Sciatic nerve (tissue), 2 donors: Measurements from ENCODE around the gene DBNDD2. TPM values are rescaled to one million over a fixed set of nuclear protein-coding genes. Genes with fewer than 3 reads are reported as not detected.

Experiments
- ATAC-seq: fragments of 200-7000 bp; cut with Tn5 transposase; one replicate; pipeline ENCODE4 v1.9.1; 2020; ENCODE audit warnings: mild to moderate bottlenecking, moderate library complexity
- DNase-seq: peaks from one replicate; pipeline ENCODE4 v3.0.0-alpha.2; 2020; ENCODE audit warnings: low spot score
- intact Hi-C: fragments of 100-400 bp; cut with DNase I; formaldehyde crosslinking; loops from one replicate; pipeline ENCODE4 v1.14.2; 2022
- total RNA-seq: library from RNA; stranded (reverse); fragmentation: NEBNext Ultra II Directional; extraction: Animal tissue kit (Norgen Biotek cat#: 25700); gene quantifications from one replicate; pipeline ENCODE4 v1.2.1, GENCODE V29; 2021
- donor health status: DM: no; HTN: no; CAD: no.
- donor health status: DM: no; HTN: no; CAD: no.

DBNDD2 gene
- total RNA-seq, 1 donor from 2014 or later: 49.0 TPM

GRCh38 chr20:45410887-45411286 is 2.8 kb downstream of the DBNDD2 start:
- intact Hi-C loops: no loop called here
- ATAC-seq (no peak), DNase-seq (no peak)

GRCh38 chr20:45412653-45413052 is 4.6 kb downstream of the DBNDD2 start:
- intact Hi-C loops: no loop called here
- DNase-seq (no peak), ATAC-seq (no peak)

GRCh38 chr20:45413479-45413878 is 5.4 kb downstream of the DBNDD2 start:
- DNase-seq (no peak), ATAC-seq (no peak)
- intact Hi-C loops: no loop called here

- intact Hi-C loops: no loop called here
- ATAC-seq: peak; percentile 97
- peak; percentile 89 for DNase-seq
Measured at GRCh38 chr20:45415822-45416637, 7.9 kb downstream of the DBNDD2 start, which contains the start of gene PIGT. Gene PIGT, plus strand, starts transcription at chr20:45416141. Its CDS starts 16 bp downstream, at chr20:45416157.

GRCh38 chr20:45416917-45417316 is 8.8 kb downstream of the DBNDD2 start:
- intact Hi-C loops: no loop called here
- DNase-seq (no peak), ATAC-seq (no peak)

- ATAC-seq (peak; percentile 73), DNase-seq (no peak)
- intact Hi-C loops: no loop called here
Measured at GRCh38 chr20:45419188-45420091, 11.4 kb downstream of the DBNDD2 start.

- no peak for DNase-seq
- ATAC-seq: no peak
- intact Hi-C loops: no loop called here
Measured at GRCh38 chr20:45420125-45420524, 12.0 kb downstream of the DBNDD2 start.

GRCh38 chr20:45423700-45424099 is 15.6 kb downstream of the DBNDD2 start:
- ATAC-seq: no peak
- no peak for DNase-seq
- intact Hi-C loops: no loop called here

GRCh38 chr20:45425561-45425960 is 17.5 kb downstream of the DBNDD2 start:
- ATAC-seq: no peak
- intact Hi-C loops: no loop called here
- no peak for DNase-seq

- intact Hi-C loops: no loop called here
- ATAC-seq: peak; percentile 59
- DNase-seq: no peak
Measured at GRCh38 chr20:45426320-45427016, 18.4 kb downstream of the DBNDD2 start.

GRCh38 chr20:45427236-45428149 is 19.4 kb downstream of the DBNDD2 start:
- DNase-seq (no peak), ATAC-seq (no peak)
- intact Hi-C loops: no loop called here

- intact Hi-C loops: no loop called here
Measured at GRCh38 chr20:45429618-45430017, 21.5 kb downstream of the DBNDD2 start.

GRCh38 chr20:45432294-45432693 is 24.2 kb downstream of the DBNDD2 start:
- intact Hi-C loops: no loop called here
- ATAC-seq (no peak), DNase-seq (no peak)

More at GRCh38 chr20:45429618-45430017, 21.5 kb downstream of the DBNDD2 start:
- ATAC-seq (peak; percentile 11), DNase-seq (no peak)

GRCh38 chr20:45433316-45433715 is 25.2 kb downstream of the DBNDD2 start:
- DNase-seq (no peak), ATAC-seq (peak; percentile 62)
- intact Hi-C loops: no loop called here

- no peak for ATAC-seq
- DNase-seq: no peak
- intact Hi-C loops: no loop called here
Measured at GRCh38 chr20:45433976-45434375, 25.9 kb downstream of the DBNDD2 start.

- intact Hi-C loops: no loop called here
- ATAC-seq (peak; percentile 97), DNase-seq (peak; percentile 93)
Measured at GRCh38 chr20:45436732-45437485, 28.8 kb downstream of the DBNDD2 start.

- ATAC-seq: no peak
- no peak for DNase-seq
- intact Hi-C loops: loop anchor here (10.0 kb wide), 1 partner anchor 126 kb away; no protein-coding TSS in a partner anchor
Measured at GRCh38 chr20:45440424-45440823, 32.3 kb downstream of the DBNDD2 start.
